Mesendoderm (in vitro differentiated cells): ENCODE results near the gene FBN2.
"Not testable (repeated sequence)": the region's sequence is repeated elsewhere in the genome, so short reads cannot be mapped to it uniquely, and the experiment has no call there.

Experiments
- DNase-seq: peaks from one replicate; pipeline ENCODE4 v3.0.0; 2013
- H2AK5ac ChIP-seq: 2 replicates; pipeline ENCODE4 v1.6.1; 2013; ENCODE audit warnings: low read length, inconsistent platforms
- H2BK120ac ChIP-seq: 2 replicates; pipeline ENCODE4 v1.6.1; 2013; ENCODE audit warnings: low read depth, mild to moderate bottlenecking, low read length, moderate library complexity, mixed read lengths
- H2BK15ac ChIP-seq: replicated peaks from 2 replicates; pipeline ENCODE4 v1.6.1; 2013; ENCODE audit warnings: low read depth, mild to moderate bottlenecking, moderate library complexity
- H2BK5ac ChIP-seq: 2 replicates; pipeline ENCODE4 v1.6.1; 2013; ENCODE audit warnings: low read length, inconsistent platforms
- H3K18ac ChIP-seq: 2 replicates; pipeline ENCODE4 v1.6.1; 2013; ENCODE audit warnings: mild to moderate bottlenecking, low read length, mixed read lengths
- H3K23ac ChIP-seq: one replicate; pipeline ENCODE4 v1.6.1; 2013; ENCODE audit warnings: low read length
- H3K27ac ChIP-seq: 2 replicates; pipeline ENCODE4 v1.5.1; 2013; ENCODE audit warnings: low read depth, mild to moderate bottlenecking, inconsistent platforms, low read length, moderate library complexity
- H3K27me3 ChIP-seq: 2 replicates; pipeline ENCODE4 v1.6.1; 2013; ENCODE audit warnings: low read length, control low read depth, mild to moderate bottlenecking, inconsistent platforms; ENCODE audit not compliant: insufficient read depth, poor library complexity
- H3K36me3 ChIP-seq: 2 replicates; pipeline ENCODE4 v1.6.1; 2013; ENCODE audit warnings: low read length, inconsistent platforms; ENCODE audit not compliant: control insufficient read depth, insufficient read depth
- H3K4ac ChIP-seq: one replicate; pipeline ENCODE4 v1.6.1; 2013; ENCODE audit warnings: low read depth, mild to moderate bottlenecking, low read length, moderate library complexity
- H3K4me1 ChIP-seq: 2 replicates; pipeline ENCODE4 v1.6.1; 2013; ENCODE audit warnings: low read depth, low read length, inconsistent platforms; ENCODE audit not compliant: control insufficient read depth
- H3K4me2 ChIP-seq: 2 replicates; pipeline ENCODE4 v1.6.1; 2013; ENCODE audit warnings: low read length
- H3K4me3 ChIP-seq: 2 replicates; pipeline ENCODE4 v1.5.1; 2013; ENCODE audit warnings: mild to moderate bottlenecking, low read length
- H3K56ac ChIP-seq: one replicate; pipeline ENCODE4 v1.6.1; 2013; ENCODE audit warnings: low read length
- H3K79me1 ChIP-seq: 2 replicates; pipeline ENCODE4 v1.6.1; 2013; ENCODE audit warnings: low read length, inconsistent platforms
- H3K79me2 ChIP-seq: 2 replicates; pipeline ENCODE4 v1.6.1; 2013; ENCODE audit warnings: mild to moderate bottlenecking, low read length; ENCODE audit not compliant: control insufficient read depth, insufficient read depth
- H3K9ac ChIP-seq: 2 replicates; pipeline ENCODE4 v1.6.1; 2013; ENCODE audit warnings: low read length, inconsistent platforms
- H4K5ac ChIP-seq: one replicate; pipeline ENCODE4 v1.6.1; 2013; ENCODE audit warnings: low read length
- H4K8ac ChIP-seq: one replicate; pipeline ENCODE4 v1.6.1; 2013; ENCODE audit warnings: low read depth, mild to moderate bottlenecking, control low read depth, low read length, moderate library complexity
- WGBS: extraction: QIAGEN DNeasy Blood & Tissue Kit; methylation state at CpG from one replicate; pipeline ENCODE4 v1.1.7; 2013; ENCODE audit warnings: low lambda C conversion rate, missing lambda C conversion rate; ENCODE audit not compliant: insufficient coverage; ENCODE audit errors: extremely low coverage; 5-methylcytosine and 5-hydroxymethylcytosine counted together

The FBN2 gene

GRCh38 chr5:128447224-128447623 lies 90.8 kb downstream of the FBN2 start:
- H4K8ac ChIP-seq, H2BK15ac ChIP-seq, H2AK5ac ChIP-seq, H3K79me2 ChIP-seq, H3K9ac ChIP-seq, H3K79me1 ChIP-seq, H3K27me3 ChIP-seq, H2BK5ac ChIP-seq, H3K56ac ChIP-seq, H3K36me3 ChIP-seq, H3K4ac ChIP-seq, H3K18ac ChIP-seq, H3K23ac ChIP-seq, H4K5ac ChIP-seq, H3K4me1 ChIP-seq, H3K4me2 ChIP-seq, H3K27ac ChIP-seq, H3K4me3 ChIP-seq, H2BK120ac ChIP-seq, DNase-seq: not testable (repeated sequence)
- WGBS: no CpG with 5 or more reads among the region's 10 CpGs

GRCh38 chr5:128441941-128442350 lies 96.1 kb downstream of the FBN2 start:
- Histone ChIP-seq H2AK5ac (no peak overlapping the region), H3K4ac (no peak overlapping the region), H2BK5ac (no peak overlapping the region), H3K4me1 (no peaks in the 10 kb centered on the region), H3K18ac (no peak overlapping the region), H3K79me1 (no peaks in the 10 kb centered on the region), H2BK120ac (no peak overlapping the region), H3K79me2 (no peaks in the 10 kb centered on the region), H3K27ac (no peak overlapping the region), H3K36me3 (no peaks in the 10 kb centered on the region), H3K56ac (no peak overlapping the region), H3K23ac (no peak overlapping the region), H2BK15ac (no peak overlapping the region), H4K8ac (no peak overlapping the region), H3K4me3 (no peak overlapping the region), H3K4me2 (no peak overlapping the region), H4K5ac (no peak overlapping the region), H3K27me3 (no peaks in the 10 kb centered on the region), H3K9ac (no peak overlapping the region)
- no peak for DNase-seq
- WGBS: no CpG with 5 or more reads among the region's 2 CpGs

GRCh38 chr5:128441165-128441564 lies 96.9 kb downstream of the FBN2 start:
- Histone ChIP-seq H4K5ac (no peak overlapping the region), H4K8ac (no peak overlapping the region), H3K4me2 (no peak overlapping the region), H2AK5ac (no peak overlapping the region), H2BK120ac (no peak overlapping the region), H2BK15ac (no peak overlapping the region), H3K79me2 (no peaks in the 10 kb centered on the region), H3K4me3 (no peak overlapping the region), H3K9ac (no peak overlapping the region), H3K56ac (no peak overlapping the region), H3K4me1 (no peaks in the 10 kb centered on the region), H3K79me1 (peaks cover 2% of the 10 kb centered on the region), H3K18ac (no peak overlapping the region), H3K27ac (no peak overlapping the region), H2BK5ac (no peak overlapping the region), H3K27me3 (no peaks in the 10 kb centered on the region), H3K4ac (no peak overlapping the region), H3K23ac (no peak overlapping the region), H3K36me3 (no peaks in the 10 kb centered on the region)
- no CpG with 5 or more reads among the region's 2 CpGs for WGBS
- DNase-seq: no peak

- H4K5ac ChIP-seq: no peak overlapping the region
- no peaks in the 10 kb centered on the region for H3K36me3 ChIP-seq
- H3K27me3 ChIP-seq: no peaks in the 10 kb centered on the region
- WGBS: no CpG with 5 or more reads among the region's 4 CpGs
- H3K18ac ChIP-seq: no peak overlapping the region
- no peak overlapping the region for H3K27ac ChIP-seq
- H3K9ac ChIP-seq: no peak overlapping the region
- H3K79me1 ChIP-seq: peaks cover 2% of the 10 kb centered on the region
- no peak overlapping the region for H3K56ac ChIP-seq
- peak; percentile 86 for DNase-seq
- H3K4me2 ChIP-seq: no peak overlapping the region
- no peak overlapping the region for H4K8ac ChIP-seq
- no peak overlapping the region for H2BK5ac ChIP-seq
- H2AK5ac ChIP-seq: no peak overlapping the region
- no peak overlapping the region for H3K4me3 ChIP-seq
- no peak overlapping the region for H2BK120ac ChIP-seq
- no peak overlapping the region for H3K4ac ChIP-seq
- no peaks in the 10 kb centered on the region for H3K79me2 ChIP-seq
- no peaks in the 10 kb centered on the region for H3K4me1 ChIP-seq
- H3K23ac ChIP-seq: no peak overlapping the region
- H2BK15ac ChIP-seq: no peak overlapping the region
These were observed 101.3 kb downstream of the FBN2 start for GRCh38 chr5:128436749-128437188.

- Histone ChIP-seq H3K18ac (no peak overlapping the region), H2BK120ac (no peak overlapping the region), H3K56ac (no peak overlapping the region), H3K27me3 (no peaks in the 10 kb centered on the region), H3K23ac (no peak overlapping the region), H3K79me2 (no peaks in the 10 kb centered on the region), H3K4me2 (no peak overlapping the region), H3K9ac (no peak overlapping the region), H3K36me3 (no peaks in the 10 kb centered on the region), H2BK15ac (no peak overlapping the region), H3K4me1 (no peaks in the 10 kb centered on the region), H2BK5ac (no peak overlapping the region), H2AK5ac (no peak overlapping the region), H4K8ac (no peak overlapping the region), H3K4ac (no peak overlapping the region), H3K27ac (no peak overlapping the region), H3K79me1 (peaks cover 3% of the 10 kb centered on the region), H3K4me3 (no peak overlapping the region), H4K5ac (no peak overlapping the region)
- no CpG with 5 or more reads among the region's 4 CpGs for WGBS
- no peak for DNase-seq
These were observed 102.2 kb downstream of the FBN2 start for GRCh38 chr5:128435861-128436260.

- H3K36me3 ChIP-seq: no peaks in the 10 kb centered on the region
- no peak overlapping the region for H4K5ac ChIP-seq
- H3K79me1 ChIP-seq: peaks cover 3% of the 10 kb centered on the region
These were observed 103.1 kb downstream of the FBN2 start for GRCh38 chr5:128434993-128435392.

More at GRCh38 chr5:128434993-128435392, 103.1 kb downstream of the FBN2 start:
- H3K79me2 ChIP-seq: no peaks in the 10 kb centered on the region
- H3K27ac ChIP-seq: no peak overlapping the region
- H2BK120ac ChIP-seq: no peak overlapping the region
- H3K4ac ChIP-seq: no peak overlapping the region
- no peak overlapping the region for H3K4me3 ChIP-seq
- H2AK5ac ChIP-seq: no peak overlapping the region
- no peak overlapping the region for H3K9ac ChIP-seq
- H3K4me1 ChIP-seq: no peaks in the 10 kb centered on the region
- no peak overlapping the region for H2BK5ac ChIP-seq
- no peak overlapping the region for H3K56ac ChIP-seq
- no peak overlapping the region for H3K18ac ChIP-seq
- no peak for DNase-seq
- no peak overlapping the region for H3K23ac ChIP-seq
- no peaks in the 10 kb centered on the region for H3K27me3 ChIP-seq
- no peak overlapping the region for H3K4me2 ChIP-seq
- H2BK15ac ChIP-seq: no peak overlapping the region
- H4K8ac ChIP-seq: no peak overlapping the region
